A673 (cell line): ENCODE data around the gene ZNF358. TPM values are rescaled to one million over a fixed set of nuclear protein-coding genes. Genes with fewer than 3 reads are reported as not detected.

Experiments
- BruUV-seq: library from RNA; stranded (reverse); fragments of 400-500 nt; replicated peaks from 2 replicates; lab custom pipeline; 2021; lab: Mats Ljungman, UMichigan
- CTCF ChIA-PET: fragments of 300-600 bp; sonication (Branson Sonifier 250); formaldehyde crosslinking; loops from one replicate; lab custom pipeline; 2022; ENCODE audit warnings: antibody characterized with exemption; lab: Charles Lee
- POLR2A ChIA-PET: fragments of 300-600 bp; sonication (Branson Sonifier 250); formaldehyde crosslinking; loops from one replicate; lab custom pipeline; 2022; ENCODE audit warnings: antibody characterized with exemption; ENCODE audit not compliant: low non-redundant PET; lab: Charles Lee
- DNase-seq: peaks from one replicate; pipeline ENCODE4 v3.0.0-alpha.2; 2015; ENCODE audit warnings: low spot score
- H3K27ac ChIP-seq: fragments of 200-600 bp; sonication (generic); 2 replicates; pipeline ENCODE4 v1.5.1; 2016; ENCODE audit warnings: mixed run types, low read depth, mild to moderate bottlenecking, mixed read lengths, antibody characterized with exemption, low read length; ENCODE audit not compliant: poor library complexity, severe bottlenecking
- H3K27me3 ChIP-seq: fragments of 200-600 bp; sonication (generic); replicated peaks from 2 replicates; pipeline ENCODE4 v1.6.1; 2017; ENCODE audit warnings: mixed run types, low read depth, mild to moderate bottlenecking, mixed read lengths, antibody characterized with exemption, low read length; ENCODE audit not compliant: insufficient read depth, poor library complexity
- H3K36me3 ChIP-seq: fragments of 200-600 bp; sonication (generic); 2 replicates; pipeline ENCODE4 v1.6.1; 2016; ENCODE audit warnings: mixed run types, mild to moderate bottlenecking, mixed read lengths, antibody characterized with exemption, low read length; ENCODE audit not compliant: insufficient read depth, poor library complexity, severe bottlenecking
- H3K4me1 ChIP-seq: fragments of 200-600 bp; sonication (generic); 2 replicates; pipeline ENCODE4 v1.6.1; 2017; ENCODE audit warnings: mixed run types, mild to moderate bottlenecking, mixed read lengths, antibody characterized with exemption, low read length; ENCODE audit not compliant: insufficient read depth, poor library complexity, severe bottlenecking
- H3K4me3 ChIP-seq: fragments of 200-600 bp; sonication (generic); 2 replicates; pipeline ENCODE4 v1.5.1; 2016; ENCODE audit warnings: low read depth, mixed run types, mild to moderate bottlenecking, mixed read lengths, low read length; ENCODE audit not compliant: poor library complexity, severe bottlenecking
- H3K9me3 ChIP-seq: fragments of 200-600 bp; sonication (generic); 2 replicates; pipeline ENCODE4 v1.6.1; 2016; ENCODE audit warnings: mixed run types, low read depth, mild to moderate bottlenecking, mixed read lengths, antibody characterized with exemption, low read length; ENCODE audit not compliant: poor library complexity, severe bottlenecking
- EZH2 ChIP-seq: fragments of 200-600 bp; sonication (generic); IDR thresholded peaks from 2 replicates; pipeline ENCODE4 v1.6.1; 2017; ENCODE audit warnings: borderline replicate concordance, low read depth, mild to moderate bottlenecking, mixed read lengths, antibody characterized with exemption, low read length; ENCODE audit not compliant: poor library complexity, severe bottlenecking
- intact Hi-C: fragments of 100-400 bp; cut with micrococcal nuclease; formaldehyde crosslinking; loops from one replicate; pipeline ENCODE4 v1.10.0; 2022; ENCODE audit not compliant: unreplicated experiment
- total RNA-seq: library from RNA; stranded (reverse); gene quantifications from 2 replicates; pipeline ENCODE4 v1.2.3, GENCODE V29; 2021
- TF ChIP-seq, protein P1 (sequence below): fragments of 300-800, 200-600 bp; sonication (generic); conservative IDR thresholded peaks from 2 replicates; pipeline ENCODE4 v1.5.1; 2017; ENCODE audit warnings: low read depth, mild to moderate bottlenecking, antibody characterized with exemption, low read length, moderate library complexity, mixed read lengths

The ZNF358 gene
- total RNA-seq, 1 experiment from 2014 or later, result 44.1 TPM

DNA sequence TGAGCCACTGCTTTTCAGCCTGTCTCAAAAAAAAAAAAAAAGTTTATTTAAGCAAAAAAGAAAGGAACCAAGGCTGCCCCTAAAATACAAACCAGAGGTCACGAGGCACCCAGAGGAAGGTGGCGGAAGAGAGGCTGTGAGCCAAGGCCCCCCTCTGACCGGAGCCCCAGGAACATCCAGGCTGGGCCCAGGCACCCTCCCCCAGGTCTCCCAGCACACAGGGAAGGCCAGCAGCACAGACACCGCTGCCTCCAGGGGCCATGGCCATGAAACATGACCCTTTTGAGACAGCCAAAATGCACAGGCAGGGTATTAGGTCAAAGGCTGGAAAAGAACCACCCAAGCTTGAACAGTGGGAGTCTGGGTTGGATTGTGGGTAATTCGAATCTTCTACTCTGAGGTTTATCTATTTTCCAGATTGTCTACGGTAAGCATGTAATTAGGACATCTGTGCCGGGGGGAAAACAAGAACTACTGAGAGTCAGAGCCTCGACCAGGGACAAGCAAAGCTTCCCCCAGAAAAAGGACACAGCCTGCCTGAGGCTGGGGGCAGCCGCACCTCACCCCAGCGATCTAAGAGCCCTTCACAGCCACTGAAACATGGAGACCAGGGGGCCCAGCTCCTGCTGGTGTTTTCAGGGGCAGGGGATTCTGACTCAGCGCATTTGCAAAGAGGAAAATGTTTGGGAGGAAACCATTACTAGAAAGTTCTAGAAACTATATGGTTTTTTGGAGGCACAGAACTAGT lies 35.5 kb upstream of the ZNF358 start:
- H3K4me3 ChIP-seq, result no peak overlapping the region
- H3K36me3 ChIP-seq, result no peaks in the 10 kb centered on the region
- H3K27ac ChIP-seq, result no peak overlapping the region
- no TSS peak for BruUV-seq
- ChIA-PET POLR2A (no interaction called here), CTCF (no interaction called here)
- no peaks in the 10 kb centered on the region for H3K4me1 ChIP-seq
- no peak for TF ChIP-seq EZH2
- TF ChIP-seq, protein P1, sequence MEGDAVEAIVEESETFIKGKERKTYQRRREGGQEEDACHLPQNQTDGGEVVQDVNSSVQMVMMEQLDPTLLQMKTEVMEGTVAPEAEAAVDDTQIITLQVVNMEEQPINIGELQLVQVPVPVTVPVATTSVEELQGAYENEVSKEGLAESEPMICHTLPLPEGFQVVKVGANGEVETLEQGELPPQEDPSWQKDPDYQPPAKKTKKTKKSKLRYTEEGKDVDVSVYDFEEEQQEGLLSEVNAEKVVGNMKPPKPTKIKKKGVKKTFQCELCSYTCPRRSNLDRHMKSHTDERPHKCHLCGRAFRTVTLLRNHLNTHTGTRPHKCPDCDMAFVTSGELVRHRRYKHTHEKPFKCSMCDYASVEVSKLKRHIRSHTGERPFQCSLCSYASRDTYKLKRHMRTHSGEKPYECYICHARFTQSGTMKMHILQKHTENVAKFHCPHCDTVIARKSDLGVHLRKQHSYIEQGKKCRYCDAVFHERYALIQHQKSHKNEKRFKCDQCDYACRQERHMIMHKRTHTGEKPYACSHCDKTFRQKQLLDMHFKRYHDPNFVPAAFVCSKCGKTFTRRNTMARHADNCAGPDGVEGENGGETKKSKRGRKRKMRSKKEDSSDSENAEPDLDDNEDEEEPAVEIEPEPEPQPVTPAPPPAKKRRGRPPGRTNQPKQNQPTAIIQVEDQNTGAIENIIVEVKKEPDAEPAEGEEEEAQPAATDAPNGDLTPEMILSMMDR, result no peak
- no peaks in the 10 kb centered on the region for H3K9me3 ChIP-seq
- intact Hi-C loops, result no loop called here
- no peaks in the 10 kb centered on the region for H3K27me3 ChIP-seq
- no peak for DNase-seq

- Histone ChIP-seq H3K27ac (no peak overlapping the region), H3K27me3 (no peaks in the 10 kb centered on the region), H3K36me3 (no peaks in the 10 kb centered on the region), H3K9me3 (no peaks in the 10 kb centered on the region), H3K4me3 (no peak overlapping the region), H3K4me1 (no peaks in the 10 kb centered on the region)
- TF ChIP-seq, protein P1, result no peak
- BruUV-seq, result no TSS peak
- ChIA-PET CTCF (no interaction called here), POLR2A (no interaction called here)
- no peak for DNase-seq
- intact Hi-C loops, result no loop called here
Observed at GRCh38 chr19:7480970-7481255, 35.0 kb upstream of the ZNF358 start.

GRCh38 chr19:7482584-7483439 lies 33.1 kb upstream of the ZNF358 start:
- no TSS peak for BruUV-seq
- ChIA-PET POLR2A (interaction anchor here (0.6 kb wide), 1 partner anchor 15 kb away, joined by 11 read pairs; no protein-coding TSS in a partner anchor), CTCF (no interaction called here)
- peak; percentile 55 for DNase-seq
- H3K4me1 ChIP-seq, result no peaks in the 10 kb centered on the region
- H3K27me3 ChIP-seq, result no peaks in the 10 kb centered on the region
- H3K9me3 ChIP-seq, result no peaks in the 10 kb centered on the region
- no peaks in the 10 kb centered on the region for H3K36me3 ChIP-seq
- no peak overlapping the region for H3K27ac ChIP-seq
- H3K4me3 ChIP-seq, result no peak overlapping the region
- TF ChIP-seq, protein P1, result no peak
- no peak for TF ChIP-seq EZH2
- intact Hi-C loops, result no loop called here
